HepG2 (cell line): ENCODE measurements around the gene BRD8. TPM values are rescaled to one million over a fixed set of nuclear protein-coding genes. Genes with fewer than 3 reads are reported as not detected.
A peak's percentile ranks its signal among the peaks of the same experiment; 100 is the strongest.

Experiments
- ASH2L ChIP-seq: fragments of 300-600, 200-600 bp; sonication (generic); IDR thresholded peaks from 2 replicates; pipeline ENCODE4 v1.7.0; 2017; ENCODE audit warnings: low read depth, mild to moderate bottlenecking, moderate library complexity, mixed read lengths, low read length; ENCODE audit not compliant: insufficient read length
- CBX2 ChIP-seq, 2 experiments: fragments of 200-600 bp in 1 of 2; sonication (generic); formaldehyde crosslinking in 1 of 2; IDR thresholded peaks; 2 replicates each; pipeline versions ENCODE4 v1.7.0 to v1.8.1; 2018 to 2022; ENCODE audit warnings: low read depth in 2 of 2, low read length in 1 of 2, mild to moderate bottlenecking in 1 of 2, missing genetic modification reagents in 1 of 2
- HOXA5 ChIP-seq: sonication (generic); formaldehyde crosslinking; IDR thresholded peaks from 2 replicates; pipeline ENCODE4 v1.4.0; 2020; ENCODE audit warnings: missing genetic modification reagents
- HOXD1 ChIP-seq: sonication (generic); formaldehyde crosslinking; IDR thresholded peaks from 2 replicates; pipeline ENCODE4 v1.5.0; 2020; ENCODE audit warnings: missing genetic modification reagents
- KDM3A ChIP-seq: IDR thresholded peaks from 2 replicates; pipeline ENCODE4 v1.6.1; 2018; ENCODE audit warnings: low read depth, missing compliant biosample characterization
- KDM6A ChIP-seq: IDR thresholded peaks from 2 replicates; pipeline ENCODE4 v1.6.1; 2016; ENCODE audit warnings: low read depth
- PHF21A ChIP-seq: sonication (generic); formaldehyde crosslinking; IDR thresholded peaks from 2 replicates; pipeline ENCODE4 v1.5.0; 2020; ENCODE audit warnings: mild to moderate bottlenecking, missing genetic modification reagents
- RAD51 ChIP-seq: fragments of 450-650 bp; IDR thresholded peaks from 2 replicates; pipeline ENCODE4 v1.6.1; 2016; ENCODE audit warnings: borderline replicate concordance
- SALL1 ChIP-seq: sonication (generic); formaldehyde crosslinking; IDR thresholded peaks from 2 replicates; pipeline ENCODE4 v1.8.0; 2022; ENCODE audit warnings: mild to moderate bottlenecking, missing genetic modification reagents
- SUZ12 ChIP-seq: fragments of 150-350 bp; IDR thresholded peaks from 2 replicates; pipeline ENCODE4 v1.6.1; 2014; ENCODE audit warnings: low read depth, low read length
- ZFP36L1 ChIP-seq: sonication (generic); formaldehyde crosslinking; IDR thresholded peaks from 2 replicates; pipeline ENCODE4 v1.8.0; 2022; ENCODE audit warnings: mild to moderate bottlenecking, missing genetic modification reagents, moderate library complexity
- ZFX ChIP-seq: sonication (generic); formaldehyde crosslinking; IDR thresholded peaks from 2 replicates; pipeline ENCODE4 v1.4.0; 2020; ENCODE audit warnings: mild to moderate bottlenecking, low read depth, missing genetic modification reagents, moderate library complexity
- ZFY ChIP-seq: sonication (generic); formaldehyde crosslinking; IDR thresholded peaks from 2 replicates; pipeline ENCODE4 v1.4.0; 2020; ENCODE audit warnings: missing genetic modification reagents
- ZNF232 ChIP-seq: sonication (generic); formaldehyde crosslinking; IDR thresholded peaks from 2 replicates; pipeline ENCODE4 v1.4.0; 2020; ENCODE audit warnings: missing genetic modification reagents, borderline replicate concordance
- ZNF382 ChIP-seq: sonication (generic); formaldehyde crosslinking; IDR thresholded peaks from 2 replicates; pipeline ENCODE4 v1.5.0; 2020; ENCODE audit warnings: missing genetic modification reagents, mild to moderate bottlenecking, borderline replicate concordance
- ZNF496 ChIP-seq: sonication (generic); formaldehyde crosslinking; IDR thresholded peaks from 2 replicates; pipeline ENCODE4 v1.8.1; 2023; ENCODE audit warnings: mild to moderate bottlenecking, moderate library complexity, missing genetic modification reagents; ENCODE audit not compliant: insufficient replicate concordance
- ZNF510 ChIP-seq: sonication (generic); formaldehyde crosslinking; IDR thresholded peaks from 2 replicates; pipeline ENCODE4 v1.4.0; 2020; ENCODE audit warnings: low read depth, mild to moderate bottlenecking, missing genetic modification reagents
- ZNF672 ChIP-seq: sonication (generic); formaldehyde crosslinking; IDR thresholded peaks from 2 replicates; pipeline ENCODE4 v1.8.1; 2022; ENCODE audit warnings: missing genetic modification reagents
- ZNF839 ChIP-seq: sonication (generic); formaldehyde crosslinking; IDR thresholded peaks from 2 replicates; pipeline ENCODE4 v1.4.0; 2020; ENCODE audit warnings: missing genetic modification reagents, mild to moderate bottlenecking, borderline replicate concordance
- polyA plus RNA-seq, 8 experiments: library from polyadenylated mRNA; depleted of rRNA in 3 of 8; stranded (reverse) in 7 of 8; unstranded in 1 of 8; fragments of >200 nt; fragmentation: Illumina TruSeq in 4 of 8; extraction: Trizol in 4 of 8; gene quantifications; 2 replicates each; pipeline versions ENCODE4 v1.2.1 to v1.2.3, GENCODE V29; 2011 to 2016; ENCODE audit warnings: low read depth in 4 of 8, missing spikeins in 1 of 8, mixed read lengths in 1 of 8; ENCODE audit not compliant: insufficient read depth in 1 of 8
- total RNA-seq, 5 experiments: library from RNA; depleted of rRNA; stranded (reverse); fragments of >200 nt; fragmentation: Illumina TruSeq; extraction: Trizol; gene quantifications; 2 replicates each; pipeline ENCODE4 v1.2.3, GENCODE V29; 2016; ENCODE audit warnings: low read depth in 1 of 5
- TF ChIP-seq, protein P1 (sequence below): sonication (generic); formaldehyde crosslinking; IDR thresholded peaks from 2 replicates; pipeline ENCODE4 v1.5.0; 2020; ENCODE audit warnings: missing genetic modification reagents, mild to moderate bottlenecking, borderline replicate concordance
- TF ChIP-seq, protein P2 (sequence below): sonication (generic); formaldehyde crosslinking; IDR thresholded peaks from 2 replicates; pipeline ENCODE4 v1.8.1; 2023; ENCODE audit warnings: missing genetic modification reagents, inconsistent platforms, borderline replicate concordance
- TF ChIP-seq, protein P3 (sequence below): sonication (generic); formaldehyde crosslinking; IDR thresholded peaks from 2 replicates; pipeline ENCODE4 v1.4.0; 2020; ENCODE audit warnings: mild to moderate bottlenecking, missing genetic modification reagents
- TF ChIP-seq, protein P4 (sequence below): sonication (generic); formaldehyde crosslinking; IDR thresholded peaks from 2 replicates; pipeline ENCODE4 v1.5.1; 2020; ENCODE audit warnings: mild to moderate bottlenecking, missing genetic modification reagents

The BRD8 gene
- total and polyA plus RNA-seq, 2 of the 13 experiments (the other 11 are each of a cell fraction or from before 2014, with no cell fraction given) = 62.5 to 71.1 TPM

- TF ChIP-seq, protein P1, sequence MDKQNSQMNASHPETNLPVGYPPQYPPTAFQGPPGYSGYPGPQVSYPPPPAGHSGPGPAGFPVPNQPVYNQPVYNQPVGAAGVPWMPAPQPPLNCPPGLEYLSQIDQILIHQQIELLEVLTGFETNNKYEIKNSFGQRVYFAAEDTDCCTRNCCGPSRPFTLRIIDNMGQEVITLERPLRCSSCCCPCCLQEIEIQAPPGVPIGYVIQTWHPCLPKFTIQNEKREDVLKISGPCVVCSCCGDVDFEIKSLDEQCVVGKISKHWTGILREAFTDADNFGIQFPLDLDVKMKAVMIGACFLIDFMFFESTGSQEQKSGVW (CRISPR knock-in tag) = no peak
- TF ChIP-seq ZFX (CRISPR knock-in tag) (peak; percentile 66), CBX2 (IDR thresholded peaks at IDR 0.05; ENCODE audit: low read depth, low read length) (no peak), CBX2 (CRISPR knock-in tag; IDR thresholded peaks at IDR 0.05; ENCODE audit: low read depth) (no peak), PHF21A (CRISPR knock-in tag) (no peak; the same call in 1 of the 2 replicates), ASH2L (peak; percentile 83), RAD51 (no peak), HOXA5 (peak; percentile 51; the same call in 1 of the 2 replicates), ZFP36L1 (peak; percentile 80; the same call in 1 of the 2 replicates), ZFY (CRISPR knock-in tag) (peak; percentile 81), HOXD1 (CRISPR knock-in tag) (no peak), SUZ12 (no peak), ZNF839 (peak; percentile 44; the same call in 1 of the 2 replicates), ZNF496 (CRISPR knock-in tag) (no peak), ZNF232 (0 out of 2 replicates have a peak, but pooled peaks have one; percentile 35), SALL1 (CRISPR knock-in tag) (peak; percentile 64; the same call in 1 of the 2 replicates), ZNF672 (CRISPR knock-in tag) (no peak), ZNF382 (no peak), KDM6A (no peak), KDM3A (CRISPR knock-in tag) (no peak), ZNF510 (no peak)
- TF ChIP-seq, protein P2, sequence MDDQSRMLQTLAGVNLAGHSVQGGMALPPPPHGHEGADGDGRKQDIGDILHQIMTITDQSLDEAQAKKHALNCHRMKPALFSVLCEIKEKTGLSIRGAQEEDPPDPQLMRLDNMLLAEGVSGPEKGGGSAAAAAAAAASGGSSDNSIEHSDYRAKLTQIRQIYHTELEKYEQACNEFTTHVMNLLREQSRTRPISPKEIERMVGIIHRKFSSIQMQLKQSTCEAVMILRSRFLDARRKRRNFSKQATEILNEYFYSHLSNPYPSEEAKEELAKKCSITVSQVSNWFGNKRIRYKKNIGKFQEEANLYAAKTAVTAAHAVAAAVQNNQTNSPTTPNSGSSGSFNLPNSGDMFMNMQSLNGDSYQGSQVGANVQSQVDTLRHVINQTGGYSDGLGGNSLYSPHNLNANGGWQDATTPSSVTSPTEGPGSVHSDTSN = no peak
- TF ChIP-seq, protein P3, sequence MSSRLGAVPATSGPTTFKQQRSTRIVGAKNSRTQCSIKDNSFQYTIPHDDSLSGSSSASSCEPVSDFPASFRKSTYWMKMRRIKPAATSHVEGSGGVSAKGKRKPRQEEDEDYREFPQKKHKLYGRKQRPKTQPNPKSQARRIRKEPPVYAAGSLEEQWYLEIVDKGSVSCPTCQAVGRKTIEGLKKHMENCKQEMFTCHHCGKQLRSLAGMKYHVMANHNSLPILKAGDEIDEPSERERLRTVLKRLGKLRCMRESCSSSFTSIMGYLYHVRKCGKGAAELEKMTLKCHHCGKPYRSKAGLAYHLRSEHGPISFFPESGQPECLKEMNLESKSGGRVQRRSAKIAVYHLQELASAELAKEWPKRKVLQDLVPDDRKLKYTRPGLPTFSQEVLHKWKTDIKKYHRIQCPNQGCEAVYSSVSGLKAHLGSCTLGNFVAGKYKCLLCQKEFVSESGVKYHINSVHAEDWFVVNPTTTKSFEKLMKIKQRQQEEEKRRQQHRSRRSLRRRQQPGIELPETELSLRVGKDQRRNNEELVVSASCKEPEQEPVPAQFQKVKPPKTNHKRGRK = no peak
- TF ChIP-seq, protein P4, sequence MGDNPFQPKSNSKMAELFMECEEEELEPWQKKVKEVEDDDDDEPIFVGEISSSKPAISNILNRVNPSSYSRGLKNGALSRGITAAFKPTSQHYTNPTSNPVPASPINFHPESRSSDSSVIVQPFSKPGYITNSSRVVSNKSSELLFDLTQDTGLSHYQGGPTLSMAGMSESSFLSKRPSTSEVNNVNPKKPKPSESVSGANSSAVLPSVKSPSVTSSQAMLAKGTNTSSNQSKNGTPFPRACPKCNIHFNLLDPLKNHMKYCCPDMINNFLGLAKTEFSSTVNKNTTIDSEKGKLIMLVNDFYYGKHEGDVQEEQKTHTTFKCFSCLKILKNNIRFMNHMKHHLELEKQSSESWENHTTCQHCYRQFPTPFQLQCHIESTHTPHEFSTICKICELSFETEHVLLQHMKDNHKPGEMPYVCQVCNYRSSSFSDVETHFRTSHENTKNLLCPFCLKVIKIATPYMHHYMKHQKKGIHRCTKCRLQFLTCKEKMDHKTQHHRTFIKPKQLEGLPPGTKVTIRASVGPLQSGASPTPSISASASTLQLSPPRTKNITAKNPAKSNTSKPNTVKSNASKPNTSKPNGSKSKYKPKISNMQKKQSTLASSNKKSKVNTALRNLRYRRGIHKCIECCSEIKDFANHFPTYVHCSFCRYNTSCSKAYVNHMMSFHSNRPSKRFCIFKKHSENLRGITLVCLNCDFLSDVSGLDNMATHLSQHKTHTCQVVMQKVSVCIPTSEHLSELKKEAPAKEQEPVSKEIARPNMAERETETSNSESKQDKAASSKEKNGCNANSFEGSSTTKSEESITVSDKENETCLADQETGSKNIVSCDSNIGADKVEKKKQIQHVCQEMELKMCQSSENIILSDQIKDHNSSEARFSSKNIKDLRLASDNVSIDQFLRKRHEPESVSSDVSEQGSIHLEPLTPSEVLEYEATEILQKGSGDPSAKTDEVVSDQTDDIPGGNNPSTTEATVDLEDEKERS (CRISPR knock-in tag) = no peak
These were observed 35.0 kb upstream of the BRD8 start, which contains the start of gene CDC23 (continued) for GRCh38 chr5:138213161-138214029.
